Measurements from ENCODE around the gene TMEM213. TPM values are rescaled to one million over a fixed set of nuclear protein-coding genes. Genes with fewer than 3 reads are reported as not detected.

Gene TMEM213
- total and polyA plus RNA-seq, 10 donors: 0.05 TPM; not detected in 9

- intact Hi-C loops (cut with DNase I; ENCODE audit: low total_unique reads): no loop called here
- H3K4me1 ChIP-seq: peaks cover 0 to 9% (median 8%) of the 10 kb centered on the region in 6 donors
- DNase-seq: no peak
- H3K4me3 ChIP-seq: peak overlapping the region in 1 of 8 donors; percentile 4
- no peaks in the 10 kb centered on the region for H3K9me3 ChIP-seq
- peak overlapping the region in 4 of 8 donors; percentile 40 to 51 (median 44) for H3K27ac ChIP-seq
- peak; percentile 55 to 84 (median 77) for TF ChIP-seq CTCF (IDR thresholded peaks at IDR 0.05 in 8 of 11, conservative IDR thresholded peaks at IDR 0.05 in 3 of 11)
- TF ChIP-seq POLR2A (IDR thresholded peaks at IDR 0.05): no peak
- no peaks in the 10 kb centered on the region for H3K36me3 ChIP-seq
- 23 to 29% (median 29%) methylated on average over 4 of the region's 4 CpGs for WGBS, 5 donors
- no peaks in the 10 kb centered on the region for H3K27me3 ChIP-seq (replicated peaks in 1 of 7)
These were observed 88.7 kb downstream of the TMEM213 start for GRCh38 chr7:138886501-138886917.

DNA sequence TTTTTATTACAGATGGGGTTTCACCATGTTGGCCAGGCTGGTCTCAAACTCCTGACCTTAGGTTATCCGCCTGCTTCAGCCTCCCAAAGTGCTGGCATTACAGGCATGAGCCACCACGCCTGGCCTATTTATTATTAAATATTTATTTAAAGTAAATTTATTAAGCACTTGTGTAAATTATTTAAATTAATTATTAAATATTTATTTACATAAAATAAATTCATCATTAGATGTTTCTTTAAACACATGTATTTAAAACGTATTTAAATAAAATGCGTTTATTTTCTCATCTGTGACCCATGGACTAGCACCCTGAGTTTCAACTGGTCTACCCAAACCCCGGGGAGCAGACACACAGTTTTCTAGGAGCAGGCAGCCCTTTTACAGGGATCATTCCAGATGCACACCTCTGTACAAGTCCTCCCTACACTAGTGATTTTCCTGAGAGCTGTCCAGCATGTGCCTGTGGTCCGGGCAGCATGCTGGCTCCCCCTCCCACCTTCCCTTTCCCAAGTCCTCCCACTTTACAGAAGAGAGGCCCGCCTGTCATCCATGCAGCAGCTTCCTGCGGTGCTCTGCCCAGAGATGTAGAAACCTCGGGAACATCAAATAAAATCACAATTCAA, 89.4 kb downstream of the TMEM213 start:
- 89 to 94% (median 89%) methylated on average over 9 of the region's 9 CpGs for WGBS, 5 donors

More for the DNA sequence above, 89.4 kb downstream of the TMEM213 start:
- intact Hi-C loops (cut with DNase I; ENCODE audit: low total_unique reads): no loop called here
- H3K36me3 ChIP-seq: no peaks in the 10 kb centered on the region
- no peaks in the 10 kb centered on the region for H3K9me3 ChIP-seq
- TF ChIP-seq CTCF (IDR thresholded peaks at IDR 0.05 in 8 of 11, conservative IDR thresholded peaks at IDR 0.05 in 3 of 11) (no peak), POLR2AphosphoS5 (IDR thresholded peaks at IDR 0.05) (no peak), POLR2A (IDR thresholded peaks at IDR 0.05) (no peak)
- no peak for DNase-seq
- H3K4me1 ChIP-seq: peaks cover 0 to 9% (median 8%) of the 10 kb centered on the region in 6 donors
- H3K4me3 ChIP-seq: no peak overlapping the region
- H3K27ac ChIP-seq: peak overlapping the region in 4 of 8 donors; percentile 40 to 51 (median 44)
- H3K27me3 ChIP-seq (replicated peaks in 1 of 7): no peaks in the 10 kb centered on the region

Small RNAs within 50 kb of the gene (small RNA-seq; reads per million reads assigned to genes)
- 0 reads per million in 4 donors for gene RNU6-1272P

Other genes with a start within 250 kb of the TMEM213 start
- gene SVOPL, start 96.6 kb upstream of the TMEM213 start, total RNA-seq: under 1 TPM in 1 of 7 donors, not detected in 6; 0.97 TPM
- under 1 TPM in 2 of 3 donors, not detected in 1; 0.13 to 0.17 TPM for gene SVOPL, start 96.6 kb upstream of the TMEM213 start, polyA plus RNA-seq
- not detected for gene ATP6V0A4, start 202 bp downstream of the TMEM213 start, total RNA-seq
- not detected for gene ATP6V0A4, start 202 bp downstream of the TMEM213 start, polyA plus RNA-seq
- 1 to 10 TPM in 4 of 7 donors, under 1 TPM in 3; 0.67 to 1.8 (median 1.0) TPM for gene KIAA1549, start 183.4 kb downstream of the TMEM213 start, total RNA-seq
- gene KIAA1549, start 183.4 kb downstream of the TMEM213 start, polyA plus RNA-seq: under 1 TPM; 0.03 to 0.10 (median 0.09) TPM
- gene ZC3HAV1L, start 238.0 kb downstream of the TMEM213 start, total RNA-seq: 10 to 100 TPM; 11.1 to 27.7 (median 12.9) TPM
- under 1 TPM; 0.08 to 0.93 (median 0.15) TPM for gene ZC3HAV1L, start 238.0 kb downstream of the TMEM213 start, polyA plus RNA-seq